Measurements from ENCODE around the gene AGAP1.

The AGAP1 gene

GRCh38 chr2:236001854-236002253 lies 508.0 kb downstream of the AGAP1 start:
- ATAC-seq (replicated peaks; ENCODE audit: extremely low read depth, poor library complexity, severe bottlenecking) (no peak), DNase-seq (ENCODE audit: low spot score in 2 of 2) (no peak)
- Mint-ChIP-seq H3K27ac (ENCODE audit: low read depth) (no peak overlapping the region), H3K36me3 (ENCODE audit: insufficient read depth) (peaks cover 2% of the 10 kb centered on the region), H3K4me1 (no peaks in the 10 kb centered on the region), H3K4me3 (no peak overlapping the region), H3K9me3 (no peaks in the 10 kb centered on the region), H3K27me3 (no peaks in the 10 kb centered on the region)

GRCh38 chr2:236008006-236008405 lies 514.2 kb downstream of the AGAP1 start:
- DNase-seq (ENCODE audit: low spot score in 2 of 2) (no peak), ATAC-seq (replicated peaks; ENCODE audit: extremely low read depth, poor library complexity, severe bottlenecking) (no peak)
- Mint-ChIP-seq H3K36me3 (ENCODE audit: insufficient read depth) (no peaks in the 10 kb centered on the region), H3K9me3 (no peaks in the 10 kb centered on the region), H3K27ac (ENCODE audit: low read depth) (no peak overlapping the region), H3K4me1 (peaks cover 6% of the 10 kb centered on the region), H3K4me3 (no peak overlapping the region), H3K27me3 (no peaks in the 10 kb centered on the region)

- no peak for ATAC-seq (replicated peaks; ENCODE audit: extremely low read depth, poor library complexity, severe bottlenecking)
- H3K36me3 Mint-ChIP-seq (ENCODE audit: insufficient read depth) = no peaks in the 10 kb centered on the region
Observed at GRCh38 chr2:236008857-236009256, 515.0 kb downstream of the AGAP1 start.

GRCh38 chr2:236010920-236011685 lies 517.3 kb downstream of the AGAP1 start:
- Mint-ChIP-seq H3K4me1 (peaks cover 12% of the 10 kb centered on the region), H3K27ac (ENCODE audit: low read depth) (no peak overlapping the region), H3K9me3 (no peaks in the 10 kb centered on the region), H3K4me3 (no peak overlapping the region), H3K27me3 (no peaks in the 10 kb centered on the region), H3K36me3 (ENCODE audit: insufficient read depth) (no peaks in the 10 kb centered on the region)
- DNase-seq (ENCODE audit: low spot score in 2 of 2) = no peak
- ATAC-seq (replicated peaks; ENCODE audit: extremely low read depth, poor library complexity, severe bottlenecking) = no peak

More at GRCh38 chr2:236008857-236009256, 515.0 kb downstream of the AGAP1 start:
- Mint-ChIP-seq H3K4me1 (peaks cover 6% of the 10 kb centered on the region), H3K27ac (ENCODE audit: low read depth) (no peak overlapping the region), H3K9me3 (no peaks in the 10 kb centered on the region), H3K27me3 (no peaks in the 10 kb centered on the region), H3K4me3 (no peak overlapping the region)
- DNase-seq (ENCODE audit: low spot score in 2 of 2) = no peak

- Mint-ChIP-seq H3K4me1 (peaks cover 12% of the 10 kb centered on the region), H3K27me3 (no peaks in the 10 kb centered on the region), H3K27ac (ENCODE audit: low read depth) (no peak overlapping the region), H3K4me3 (no peak overlapping the region), H3K36me3 (ENCODE audit: insufficient read depth) (no peaks in the 10 kb centered on the region), H3K9me3 (no peaks in the 10 kb centered on the region)
- ATAC-seq (replicated peaks; ENCODE audit: extremely low read depth, poor library complexity, severe bottlenecking) (no peak), DNase-seq (ENCODE audit: low spot score in 2 of 2) (no peak)
Observed at GRCh38 chr2:236012155-236012554, 518.3 kb downstream of the AGAP1 start.

- Mint-ChIP-seq H3K4me3 (no peak overlapping the region), H3K36me3 (ENCODE audit: insufficient read depth) (peaks cover 1% of the 10 kb centered on the region), H3K27ac (ENCODE audit: low read depth) (no peak overlapping the region), H3K27me3 (no peaks in the 10 kb centered on the region), H3K4me1 (peaks cover 12% of the 10 kb centered on the region), H3K9me3 (no peaks in the 10 kb centered on the region)
- DNase-seq (ENCODE audit: low spot score in 2 of 2) (no peak), ATAC-seq (replicated peaks; ENCODE audit: extremely low read depth, poor library complexity, severe bottlenecking) (no peak)
Observed at GRCh38 chr2:236014408-236015131, 520.7 kb downstream of the AGAP1 start.

- Mint-ChIP-seq H3K4me3 (no peak overlapping the region), H3K36me3 (ENCODE audit: insufficient read depth) (peaks cover 1% of the 10 kb centered on the region), H3K9me3 (no peaks in the 10 kb centered on the region), H3K4me1 (peaks cover 12% of the 10 kb centered on the region), H3K27me3 (no peaks in the 10 kb centered on the region), H3K27ac (ENCODE audit: low read depth) (no peak overlapping the region)
- DNase-seq (ENCODE audit: low spot score in 2 of 2) = no peak
- no peak for ATAC-seq (replicated peaks; ENCODE audit: extremely low read depth, poor library complexity, severe bottlenecking)
Observed at GRCh38 chr2:236015171-236015570, 521.3 kb downstream of the AGAP1 start.

- Mint-ChIP-seq H3K27me3 (no peaks in the 10 kb centered on the region), H3K4me1 (peaks cover 12% of the 10 kb centered on the region), H3K36me3 (ENCODE audit: insufficient read depth) (peaks cover 1% of the 10 kb centered on the region), H3K27ac (ENCODE audit: low read depth) (no peak overlapping the region), H3K9me3 (no peaks in the 10 kb centered on the region), H3K4me3 (no peak overlapping the region)
- DNase-seq (ENCODE audit: low spot score in 2 of 2) = no peak
- no peak for ATAC-seq (replicated peaks; ENCODE audit: extremely low read depth, poor library complexity, severe bottlenecking)
Observed at GRCh38 chr2:236016496-236016895, 522.7 kb downstream of the AGAP1 start.

- Mint-ChIP-seq H3K4me3 (no peak overlapping the region), H3K27me3 (no peaks in the 10 kb centered on the region)
- ATAC-seq (replicated peaks; ENCODE audit: extremely low read depth, poor library complexity, severe bottlenecking) = no peak
Observed at GRCh38 chr2:236017446-236017845, 523.6 kb downstream of the AGAP1 start.

GRCh38 chr2:236019434-236019833 lies 525.6 kb downstream of the AGAP1 start:
- DNase-seq (ENCODE audit: low spot score in 2 of 2) = no peak

More at GRCh38 chr2:236017446-236017845, 523.6 kb downstream of the AGAP1 start:
- Mint-ChIP-seq H3K36me3 (ENCODE audit: insufficient read depth) (peaks cover 1% of the 10 kb centered on the region), H3K27ac (ENCODE audit: low read depth) (no peak overlapping the region), H3K9me3 (no peaks in the 10 kb centered on the region), H3K4me1 (peaks cover 7% of the 10 kb centered on the region)
- DNase-seq (ENCODE audit: low spot score in 2 of 2) = no peak

GRCh38 chr2:236021499-236022057 lies 527.7 kb downstream of the AGAP1 start:
- DNase-seq (ENCODE audit: low spot score in 2 of 2) (no peak), ATAC-seq (replicated peaks; ENCODE audit: extremely low read depth, poor library complexity, severe bottlenecking) (no peak)
- Mint-ChIP-seq H3K27ac (ENCODE audit: low read depth) (no peak overlapping the region), H3K9me3 (no peaks in the 10 kb centered on the region), H3K27me3 (no peaks in the 10 kb centered on the region), H3K4me1 (peaks cover 7% of the 10 kb centered on the region), H3K4me3 (no peak overlapping the region), H3K36me3 (ENCODE audit: insufficient read depth) (peaks cover 3% of the 10 kb centered on the region)

More at GRCh38 chr2:236019434-236019833, 525.6 kb downstream of the AGAP1 start:
- H3K36me3 Mint-ChIP-seq (ENCODE audit: insufficient read depth) = peaks cover 3% of the 10 kb centered on the region
- H3K4me3 Mint-ChIP-seq = no peak overlapping the region
- H3K27me3 Mint-ChIP-seq = no peaks in the 10 kb centered on the region
- ATAC-seq (replicated peaks; ENCODE audit: extremely low read depth, poor library complexity, severe bottlenecking) = no peak
- H3K4me1 Mint-ChIP-seq = peaks cover 14% of the 10 kb centered on the region
- no peak overlapping the region for H3K27ac Mint-ChIP-seq (ENCODE audit: low read depth)
- H3K9me3 Mint-ChIP-seq = no peaks in the 10 kb centered on the region

- Mint-ChIP-seq H3K4me3 (no peak overlapping the region), H3K27ac (ENCODE audit: low read depth) (no peak overlapping the region), H3K27me3 (no peaks in the 10 kb centered on the region), H3K36me3 (ENCODE audit: insufficient read depth) (peaks cover 3% of the 10 kb centered on the region), H3K4me1 (peaks cover 7% of the 10 kb centered on the region), H3K9me3 (no peaks in the 10 kb centered on the region)
- no peak for ATAC-seq (replicated peaks; ENCODE audit: extremely low read depth, poor library complexity, severe bottlenecking)
- DNase-seq (ENCODE audit: low spot score in 2 of 2) = no peak
Observed at GRCh38 chr2:236022128-236022527, 528.3 kb downstream of the AGAP1 start.

GRCh38 chr2:236025892-236026291 lies 532.0 kb downstream of the AGAP1 start:
- peaks cover 4% of the 10 kb centered on the region for H3K36me3 Mint-ChIP-seq (ENCODE audit: insufficient read depth)
- H3K27ac Mint-ChIP-seq (ENCODE audit: low read depth) = no peak overlapping the region
- DNase-seq (ENCODE audit: low spot score in 2 of 2) (no peak), ATAC-seq (replicated peaks; ENCODE audit: extremely low read depth, poor library complexity, severe bottlenecking) (no peak)
- no peak overlapping the region for H3K4me3 Mint-ChIP-seq
- no peaks in the 10 kb centered on the region for H3K9me3 Mint-ChIP-seq
- H3K27me3 Mint-ChIP-seq = no peaks in the 10 kb centered on the region
- peaks cover 7% of the 10 kb centered on the region for H3K4me1 Mint-ChIP-seq
